Spleen (tissue), 7 donors: ENCODE data around the gene ARPC5.

Source experiments
- POLR2A ChIP-seq, 3 donors: fragments of 450-650 bp; IDR thresholded peaks; one replicate each; pipeline ENCODE4 v1.5.1; 2017; ENCODE audit warnings: antibody characterized with exemption in 3 of 3, mild to moderate bottlenecking in 1 of 3
- TF ChIP-seq, protein P1 (sequence below), 11 experiments: fragments of 200-600 bp in 7 of 11; fragments of 450-650 bp in 4 of 11; sonication (generic) in 4 of 11; IDR thresholded peaks in 8 of 11; conservative IDR thresholded peaks in 3 of 11; 1 replicate in 7 of 11; 2 replicates in 4 of 11; pipeline versions ENCODE4 v1.4.0 to v1.8.0; 2016 to 2021; ENCODE audit warnings: antibody characterized with exemption in 11 of 11, inconsistent platforms in 4 of 11, mild to moderate bottlenecking in 1 of 11
- donor health status: DM: no; HTN: no; CAD: no; lungs with moderate emphysema.
- donor health status: DM: no; HTN: no; CAD: no.
- donor health status: DM: no; HTN: no; CAD: no.

DNA sequence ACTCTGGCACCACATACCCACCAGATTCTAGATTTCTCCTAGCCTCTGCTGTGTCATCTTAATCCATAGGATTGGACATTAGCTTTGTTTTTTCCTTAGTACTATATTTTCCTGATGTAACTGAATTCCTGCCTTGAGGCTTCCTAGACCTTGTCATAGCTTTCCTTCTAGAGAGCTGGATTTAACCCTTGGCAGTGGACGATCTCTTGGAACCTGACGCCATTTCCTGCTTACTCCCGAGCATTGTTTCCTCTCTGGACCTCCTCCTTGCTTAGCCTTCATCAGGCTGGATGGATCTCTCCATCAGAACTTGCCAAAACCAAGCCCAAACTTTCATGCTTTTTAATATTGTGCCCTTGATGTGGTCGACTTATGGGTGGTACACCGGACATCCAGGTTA lies 16.0 kb upstream of the ARPC5 start:
- TF ChIP-seq, protein P1, sequence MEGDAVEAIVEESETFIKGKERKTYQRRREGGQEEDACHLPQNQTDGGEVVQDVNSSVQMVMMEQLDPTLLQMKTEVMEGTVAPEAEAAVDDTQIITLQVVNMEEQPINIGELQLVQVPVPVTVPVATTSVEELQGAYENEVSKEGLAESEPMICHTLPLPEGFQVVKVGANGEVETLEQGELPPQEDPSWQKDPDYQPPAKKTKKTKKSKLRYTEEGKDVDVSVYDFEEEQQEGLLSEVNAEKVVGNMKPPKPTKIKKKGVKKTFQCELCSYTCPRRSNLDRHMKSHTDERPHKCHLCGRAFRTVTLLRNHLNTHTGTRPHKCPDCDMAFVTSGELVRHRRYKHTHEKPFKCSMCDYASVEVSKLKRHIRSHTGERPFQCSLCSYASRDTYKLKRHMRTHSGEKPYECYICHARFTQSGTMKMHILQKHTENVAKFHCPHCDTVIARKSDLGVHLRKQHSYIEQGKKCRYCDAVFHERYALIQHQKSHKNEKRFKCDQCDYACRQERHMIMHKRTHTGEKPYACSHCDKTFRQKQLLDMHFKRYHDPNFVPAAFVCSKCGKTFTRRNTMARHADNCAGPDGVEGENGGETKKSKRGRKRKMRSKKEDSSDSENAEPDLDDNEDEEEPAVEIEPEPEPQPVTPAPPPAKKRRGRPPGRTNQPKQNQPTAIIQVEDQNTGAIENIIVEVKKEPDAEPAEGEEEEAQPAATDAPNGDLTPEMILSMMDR (IDR thresholded peaks at IDR 0.05 in 8 of 11, conservative IDR thresholded peaks at IDR 0.05 in 3 of 11) = no peak
- no peak for TF ChIP-seq POLR2A (IDR thresholded peaks at IDR 0.05)
